GM19023 (cell line): Measurements from ENCODE around the gene UQCRC1.

Experiments used
- ATAC-seq: cut with Tn5 transposase; IDR thresholded peaks from one replicate; pipeline ENCODE4 v1.9.1; 2021; ENCODE audit warnings: mild to moderate bottlenecking, moderate library complexity; ENCODE audit not compliant: unreplicated experiment

The UQCRC1 gene

DNA sequence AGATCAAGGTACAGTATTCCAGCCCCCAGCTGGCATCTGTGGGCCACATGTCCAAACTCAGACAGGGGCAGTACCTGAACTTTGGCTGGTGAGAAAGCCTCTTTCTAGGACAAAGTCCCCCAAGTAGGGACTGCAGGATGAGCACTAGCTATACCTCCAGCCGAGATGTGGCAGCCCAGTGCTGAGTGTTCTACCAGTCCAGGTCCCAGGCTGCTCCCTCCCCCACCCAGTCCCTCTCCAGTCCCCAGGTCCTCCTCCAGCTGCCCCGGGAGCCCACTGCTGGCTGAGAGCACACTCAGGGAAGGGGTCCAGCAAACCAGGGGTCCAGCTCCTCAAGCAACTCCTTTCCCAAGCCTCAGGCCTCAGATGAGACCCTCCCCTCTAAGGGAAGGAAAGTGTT, 24.3 kb upstream of the UQCRC1 start:
- no peak for ATAC-seq

GRCh38 chr3:48633256-48633655, 23.8 kb upstream of the UQCRC1 start:
- no peak for ATAC-seq

GRCh38 chr3:48631516-48632448, 22.3 kb upstream of the UQCRC1 start:
- ATAC-seq: no peak

- no peak for ATAC-seq
Measured at GRCh38 chr3:48630833-48631232, 21.4 kb upstream of the UQCRC1 start.

DNA sequence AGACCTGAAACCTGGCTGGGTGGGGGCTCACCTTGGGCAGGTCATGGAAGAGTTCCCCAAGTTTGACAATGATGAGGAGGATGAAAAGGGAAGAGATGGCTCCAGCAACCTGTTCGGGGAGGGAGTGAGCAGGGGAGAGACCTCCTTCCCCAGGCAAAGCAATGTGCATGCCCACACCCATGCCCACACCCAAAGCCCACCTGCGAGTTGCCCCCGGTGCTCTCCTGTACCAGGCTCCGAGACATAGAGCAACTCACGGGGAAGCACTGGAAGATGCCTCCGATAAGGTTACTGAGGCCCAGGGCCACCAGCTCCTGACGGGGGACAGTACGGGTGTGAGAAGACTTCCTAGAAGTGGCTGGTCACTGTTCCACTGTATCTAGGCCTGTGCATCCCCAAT, 21.0 kb upstream of the UQCRC1 start:
- no peak for ATAC-seq

DNA sequence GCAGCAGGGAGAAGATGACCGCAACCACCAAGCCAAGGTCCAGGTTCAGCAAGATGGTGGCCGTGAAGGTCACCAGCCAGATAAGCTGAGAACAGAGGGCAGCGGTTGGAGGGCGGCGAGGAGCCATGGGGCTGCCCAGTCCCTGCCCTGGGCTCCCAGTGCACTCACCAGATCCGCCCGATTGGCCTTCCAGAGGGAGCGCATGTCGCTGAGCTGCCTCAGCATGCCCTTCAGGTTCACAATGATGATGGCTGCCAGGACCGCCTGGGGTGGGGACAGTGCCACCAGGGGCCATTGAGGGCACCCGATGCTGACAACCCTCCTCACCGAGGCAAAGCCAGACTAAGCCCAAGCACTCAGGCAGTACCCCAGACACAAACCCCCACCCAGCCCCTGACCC, 20.4 kb upstream of the UQCRC1 start:
- ATAC-seq: no peak

DNA sequence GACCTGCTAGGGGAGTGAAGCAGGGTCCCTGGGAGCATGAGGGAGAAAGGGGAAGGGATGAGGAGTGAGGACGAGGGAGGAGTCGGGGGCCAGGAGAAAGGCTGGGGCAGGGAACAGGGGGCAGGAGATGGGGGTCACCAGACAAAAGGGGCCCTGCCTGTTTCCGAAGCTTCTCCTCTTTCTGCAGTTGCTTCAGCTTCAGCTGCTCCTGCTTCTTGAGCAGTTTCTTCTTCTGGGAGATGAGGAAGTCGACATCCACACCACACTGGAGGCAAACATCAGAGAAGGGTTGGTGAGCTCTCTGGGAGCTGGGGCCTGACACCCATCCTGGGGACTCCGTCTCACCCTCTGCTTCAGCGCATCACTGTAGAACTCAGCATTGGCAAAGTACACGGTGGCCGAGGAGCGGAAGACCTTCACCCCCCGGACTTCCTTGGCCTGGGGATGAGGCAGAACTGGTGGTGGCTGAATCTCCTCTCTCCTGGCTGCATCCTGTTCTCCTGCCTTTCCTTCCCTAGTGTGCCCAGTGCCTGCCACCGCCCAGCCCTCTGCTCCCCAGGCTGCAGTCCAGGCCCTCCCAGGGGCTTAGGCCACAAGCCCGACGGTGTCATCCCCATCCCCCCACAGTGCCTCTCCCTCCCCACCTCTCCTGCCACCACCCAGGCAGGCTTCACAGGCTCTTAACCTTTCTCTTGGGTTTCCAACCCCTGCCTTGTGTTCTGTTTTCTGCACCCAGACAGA, 19.0 kb upstream of the UQCRC1 start:
- ATAC-seq: no peak

GRCh38 chr3:48625600-48625999, 16.2 kb upstream of the UQCRC1 start:
- no peak for ATAC-seq

DNA sequence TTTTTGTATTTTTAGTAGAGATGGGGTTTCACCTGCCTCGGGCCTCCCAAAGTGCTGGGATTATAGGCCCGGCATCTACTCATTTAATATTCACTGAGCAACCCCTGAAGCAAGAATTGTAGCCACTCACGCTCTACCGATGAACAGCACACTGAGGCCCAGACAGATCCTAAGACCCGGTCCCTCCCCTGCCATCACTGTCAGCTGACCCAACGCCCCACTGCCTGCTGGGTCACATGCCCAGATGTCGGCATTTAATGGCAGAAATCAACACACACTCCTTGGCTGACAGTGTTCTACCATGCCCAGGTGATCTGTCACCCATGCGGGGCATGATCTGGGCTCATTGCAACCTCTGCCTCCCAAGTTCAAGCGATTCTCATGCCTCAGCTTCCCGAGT, 15.3 kb upstream of the UQCRC1 start:
- ATAC-seq: no peak

DNA sequence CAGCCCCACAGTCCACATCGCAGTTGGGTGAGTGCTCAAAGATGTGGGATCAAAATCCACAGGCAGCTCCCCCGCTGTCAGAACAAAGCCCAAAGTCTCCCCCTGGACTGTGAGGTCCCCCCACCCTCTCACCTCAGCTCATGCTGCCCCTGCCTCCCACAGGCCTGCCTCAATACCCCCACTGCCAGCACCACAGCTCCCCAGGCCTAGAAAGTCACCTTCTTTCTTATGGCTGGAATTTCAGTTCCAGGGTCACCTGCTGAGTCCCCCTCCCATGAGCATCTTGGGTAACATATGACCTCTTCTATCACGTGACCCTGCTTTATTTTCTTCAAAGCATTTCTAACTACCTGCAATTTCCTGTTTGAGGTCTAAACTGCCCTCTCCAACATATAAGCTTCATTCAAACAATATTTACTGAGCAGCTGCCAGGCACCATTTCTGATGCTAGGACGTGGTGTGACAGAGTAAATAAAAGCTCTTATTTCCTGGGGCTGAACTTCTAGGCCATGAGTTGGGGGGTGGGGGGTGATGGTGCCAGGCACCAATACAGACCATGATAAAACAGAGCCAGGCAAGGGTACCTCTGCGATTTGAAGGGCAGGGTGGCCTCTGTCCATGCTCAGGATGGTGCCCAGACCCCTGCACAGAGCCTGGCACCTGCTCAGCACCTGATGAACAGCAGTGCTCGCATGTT, 14.6 kb upstream of the UQCRC1 start:
- no peak for ATAC-seq

DNA sequence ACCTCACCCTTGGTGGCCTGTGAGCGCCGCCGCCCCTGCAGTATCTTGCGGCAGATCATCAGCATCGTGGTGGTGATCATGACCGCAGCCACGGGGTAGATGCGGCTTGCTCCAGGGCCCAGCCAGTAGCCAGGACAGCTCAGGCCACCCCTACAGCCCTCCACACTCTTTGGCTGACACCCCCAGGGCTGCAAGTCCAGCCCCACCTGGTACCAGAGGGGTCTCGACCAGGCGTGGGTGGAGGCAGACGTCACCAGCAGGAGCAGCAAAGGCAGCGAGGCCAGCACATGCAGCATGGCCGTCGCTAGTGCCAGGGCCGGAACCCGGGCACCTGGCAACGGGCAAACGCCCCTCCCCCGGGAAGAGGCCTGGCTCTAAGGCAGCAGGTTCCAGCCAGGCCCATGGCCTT, 12.0 kb upstream of the UQCRC1 start, which contains the start of gene TMEM89:
Gene TMEM89 (minus strand): TSS at position 309 of the 409 bp plus-strand sequence. CDS start 13 bp downstream, at position 296.
- no peak for ATAC-seq

- ATAC-seq: no peak
Measured at GRCh38 chr3:48619541-48620524, 10.4 kb upstream of the UQCRC1 start.

- ATAC-seq: no peak
Measured at GRCh38 chr3:48617559-48617958, 8.1 kb upstream of the UQCRC1 start.

DNA sequence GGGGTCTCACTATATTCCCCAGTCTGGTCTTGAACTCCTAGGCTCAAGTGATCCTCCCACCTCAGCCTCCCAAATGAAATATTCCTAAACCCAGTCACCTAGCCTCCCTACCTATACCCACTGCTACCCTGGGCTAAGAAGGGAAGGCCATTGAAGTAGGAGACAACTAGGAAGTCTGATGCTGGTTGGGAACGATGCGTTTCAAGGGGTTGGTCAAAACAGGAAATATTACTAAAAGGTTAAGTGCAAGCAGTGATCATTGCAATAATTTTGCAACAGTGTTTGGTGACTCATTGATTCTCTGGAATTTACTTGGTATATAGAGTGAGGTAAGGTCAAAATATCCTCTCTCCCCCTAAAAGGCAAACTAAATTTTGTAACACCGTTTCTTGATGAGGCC, 4.6 kb upstream of the UQCRC1 start:
- no peak for ATAC-seq

DNA sequence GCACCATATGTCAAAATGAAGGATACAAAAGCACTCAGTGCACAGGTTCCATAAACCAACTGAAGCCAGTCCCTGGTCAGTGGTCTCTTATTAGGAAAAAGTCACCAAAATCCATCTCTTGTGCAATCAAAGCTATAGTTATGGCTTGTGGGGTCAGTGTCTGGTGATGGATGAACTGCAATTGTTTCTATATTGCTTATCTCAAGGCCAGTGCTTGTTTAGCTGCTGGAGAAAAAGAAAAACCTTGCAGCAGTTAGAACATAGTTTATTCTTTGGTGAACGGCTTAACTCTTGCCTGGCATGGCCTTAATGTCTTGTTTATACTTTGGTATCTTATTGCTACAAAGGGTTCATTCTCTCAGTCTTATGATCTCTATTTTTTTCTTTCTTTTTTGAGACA, 2.9 kb upstream of the UQCRC1 start:
- ATAC-seq: no peak

DNA sequence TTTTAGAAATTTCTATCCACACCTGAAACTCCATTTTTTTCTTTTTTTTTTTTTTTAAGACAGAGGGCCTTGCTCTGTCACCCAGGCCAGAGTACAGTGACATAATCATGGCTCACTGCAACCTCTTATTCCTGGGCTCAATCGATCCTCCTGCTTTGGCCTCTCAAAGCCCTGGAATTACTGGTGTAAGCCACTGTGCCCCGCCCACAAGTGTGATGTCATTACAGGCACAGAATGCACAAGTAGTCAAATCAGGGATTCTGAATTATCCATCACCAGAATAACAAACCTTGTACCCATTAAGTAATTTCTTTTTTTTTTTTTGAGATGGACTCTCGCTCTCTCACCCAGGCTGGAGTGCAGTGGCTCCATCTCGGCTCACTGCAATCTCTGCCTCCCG, 1.9 kb downstream of the UQCRC1 start:
- no peak for ATAC-seq

- no peak for ATAC-seq
Measured at GRCh38 chr3:48601622-48601994, 7.8 kb downstream of the UQCRC1 start.

DNA sequence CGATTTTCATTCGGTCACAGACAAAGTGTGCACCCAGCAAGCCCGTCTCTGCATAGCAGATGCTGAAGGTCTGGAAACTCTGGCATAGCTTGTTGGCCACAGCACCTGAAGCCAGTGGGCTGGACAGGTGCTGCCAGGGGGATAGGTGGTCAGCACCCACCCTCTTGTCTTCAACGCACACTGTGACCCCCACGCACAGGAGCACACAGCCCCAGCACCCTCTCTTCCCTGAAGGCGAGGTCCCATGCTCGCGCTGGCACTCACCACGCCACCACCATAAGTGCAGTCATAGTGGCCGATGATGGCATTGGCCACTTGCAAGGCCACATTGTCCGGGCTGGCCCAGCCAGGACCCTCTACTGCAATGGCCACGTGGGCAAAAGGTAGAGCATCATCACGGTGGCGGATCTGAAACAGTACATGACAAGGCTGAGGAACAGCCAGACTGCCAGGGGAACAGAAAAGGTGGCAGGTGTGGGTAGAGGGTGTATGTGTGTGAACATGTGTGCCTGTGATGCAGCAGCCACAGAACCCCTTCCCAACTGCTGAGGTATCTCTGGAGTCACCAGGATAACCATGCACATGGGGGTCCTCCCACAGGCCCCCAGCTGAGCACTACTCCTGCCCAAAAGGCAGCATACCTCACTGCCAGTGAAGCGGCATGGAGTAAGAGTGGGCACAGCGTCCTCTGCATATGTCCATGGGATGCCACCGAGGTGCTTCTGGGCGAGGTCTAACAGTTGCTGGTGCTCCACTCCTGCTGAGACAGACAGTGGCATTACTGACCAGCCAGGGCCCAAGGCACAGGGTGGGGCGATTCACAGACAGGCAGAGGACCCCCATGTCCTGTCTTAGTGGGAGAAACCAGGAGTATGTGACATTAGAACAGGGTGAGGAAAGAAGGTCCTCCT, 8.5 kb downstream of the UQCRC1 start:
- no peak for ATAC-seq
